Measurements from ENCODE around the gene NCK2. TPM values are rescaled to one million over a fixed set of nuclear protein-coding genes. Genes with fewer than 3 reads are reported as not detected.

NCK2 gene
- polyA plus RNA-seq, 1 of the 3 experiments (the other 2 are of a cell fraction), result 42.8 TPM

DNA sequence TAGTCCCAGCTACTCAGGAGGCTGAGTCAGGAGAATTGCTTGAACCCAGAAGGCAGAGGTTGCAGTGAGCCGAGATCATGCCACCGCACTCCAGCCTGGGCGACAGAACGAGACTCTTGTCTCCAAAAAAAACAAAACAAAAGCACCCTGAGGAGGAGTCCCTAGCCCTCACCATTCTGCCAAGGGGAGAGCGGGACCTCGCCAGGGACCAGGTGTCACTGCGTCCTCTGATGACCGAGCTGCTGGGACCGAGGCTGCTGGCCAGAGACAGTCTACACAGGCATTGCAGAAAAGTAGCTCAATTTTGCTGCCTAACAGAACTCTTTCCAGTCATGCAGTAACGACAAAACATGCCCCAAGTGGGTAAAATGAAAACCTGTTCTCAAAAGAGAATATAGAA is 18.4 kb downstream of the NCK2 start:
- Histone ChIP-seq H3K9me3 (no peaks in the 10 kb centered on the region), H3K9ac (no peak overlapping the region), H3K4me2 (no peak overlapping the region), H2AFZ (ENCODE audit: low read depth) (no peak overlapping the region), H3F3A (replicated peaks; ENCODE audit: insufficient read depth) (no peaks in the 10 kb centered on the region), H3K4me1 (ENCODE audit: control insufficient read depth in 1 of 2, insufficient read depth in 2 of 2, low read depth in 1 of 2, low read length in 1 of 2) (peaks cover 6 to 10% of the 10 kb centered on the region in 2 experiments; a peak in 3 of 4 replicates), H4K20me1 (ENCODE audit: insufficient read depth) (peaks cover 80% of the 10 kb centered on the region), H3K27ac (ENCODE audit: low read depth in 2 of 2, low read length in 1 of 2) (no peak overlapping the region), H3K79me2 (ENCODE audit: insufficient read depth) (peaks cover 81% of the 10 kb centered on the region), H3K36me3 (replicated peaks in 1 of 2; ENCODE audit: control insufficient read depth in 1 of 2, insufficient read depth in 2 of 2, low read length in 1 of 2) (peaks cover 8 to 10% of the 10 kb centered on the region in 2 experiments), H3K27me3 (ENCODE audit: insufficient read depth) (no peaks in the 10 kb centered on the region), H3K4me3 (ENCODE audit: low read depth in 2 of 2, low read length in 1 of 2) (no peak overlapping the region), H3K9me2 (no peaks in the 10 kb centered on the region)
- ChIA-PET CTCF (interaction anchor here (1.2 to 1.5 kb wide), 2 partner anchors 8 to 13 kb away, joined by 3 read pairs; no protein-coding TSS in a partner anchor), POLR2A (no interaction called here)
- DNase-seq, result no peak
- TF ChIP-seq MXI1 (IDR thresholded peaks at IDR 0.05; ENCODE audit: low read depth, low read length) (no peak), POLR2AphosphoS5 (IDR thresholded peaks at IDR 0.05; ENCODE audit: low read depth, low read length) (no peak), RFX5 (IDR thresholded peaks at IDR 0.05; ENCODE audit: low read length) (no peak), SMC3 (IDR thresholded peaks at IDR 0.05; ENCODE audit: low read depth, low read length) (no peak), ELF1 (IDR thresholded peaks at IDR 0.05) (no peak), NRF1 (IDR thresholded peaks at IDR 0.05; ENCODE audit: low read depth, low read length) (no peak), GATA2 (CRISPR knock-in tag; IDR thresholded peaks at IDR 0.05) (no peak), MEF2A (IDR thresholded peaks at IDR 0.05; ENCODE audit: borderline replicate concordance, low read depth) (no peak), NFIC (IDR thresholded peaks at IDR 0.05; ENCODE audit: borderline replicate concordance) (no peak), TAF1 (IDR thresholded peaks at IDR 0.05; ENCODE audit: borderline replicate concordance, low read depth, low read length) (no peak), FOXM1 (IDR thresholded peaks at IDR 0.05; ENCODE audit: low read depth) (no peak), EP300 (IDR thresholded peaks at IDR 0.05; ENCODE audit: borderline replicate concordance in 1 of 2, low read depth in 1 of 2, low read length in 1 of 2) (no peak), CHD2 (IDR thresholded peaks at IDR 0.05; ENCODE audit: low read length, partially characterized antibody) (no peak), MAX (IDR thresholded peaks at IDR 0.05; ENCODE audit: low read depth) (no peak), RXRA (IDR thresholded peaks at IDR 0.05; ENCODE audit: borderline replicate concordance, low read depth) (no peak)
- TF ChIP-seq, protein P1, sequence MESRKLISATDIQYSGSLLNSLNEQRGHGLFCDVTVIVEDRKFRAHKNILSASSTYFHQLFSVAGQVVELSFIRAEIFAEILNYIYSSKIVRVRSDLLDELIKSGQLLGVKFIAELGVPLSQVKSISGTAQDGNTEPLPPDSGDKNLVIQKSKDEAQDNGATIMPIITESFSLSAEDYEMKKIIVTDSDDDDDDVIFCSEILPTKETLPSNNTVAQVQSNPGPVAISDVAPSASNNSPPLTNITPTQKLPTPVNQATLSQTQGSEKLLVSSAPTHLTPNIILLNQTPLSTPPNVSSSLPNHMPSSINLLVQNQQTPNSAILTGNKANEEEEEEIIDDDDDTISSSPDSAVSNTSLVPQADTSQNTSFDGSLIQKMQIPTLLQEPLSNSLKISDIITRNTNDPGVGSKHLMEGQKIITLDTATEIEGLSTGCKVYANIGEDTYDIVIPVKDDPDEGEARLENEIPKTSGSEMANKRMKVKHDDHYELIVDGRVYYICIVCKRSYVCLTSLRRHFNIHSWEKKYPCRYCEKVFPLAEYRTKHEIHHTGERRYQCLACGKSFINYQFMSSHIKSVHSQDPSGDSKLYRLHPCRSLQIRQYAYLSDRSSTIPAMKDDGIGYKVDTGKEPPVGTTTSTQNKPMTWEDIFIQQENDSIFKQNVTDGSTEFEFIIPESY (IDR thresholded peaks at IDR 0.05; ENCODE audit: borderline replicate concordance, low read depth), result no peak
- TF ChIP-seq, protein P2, sequence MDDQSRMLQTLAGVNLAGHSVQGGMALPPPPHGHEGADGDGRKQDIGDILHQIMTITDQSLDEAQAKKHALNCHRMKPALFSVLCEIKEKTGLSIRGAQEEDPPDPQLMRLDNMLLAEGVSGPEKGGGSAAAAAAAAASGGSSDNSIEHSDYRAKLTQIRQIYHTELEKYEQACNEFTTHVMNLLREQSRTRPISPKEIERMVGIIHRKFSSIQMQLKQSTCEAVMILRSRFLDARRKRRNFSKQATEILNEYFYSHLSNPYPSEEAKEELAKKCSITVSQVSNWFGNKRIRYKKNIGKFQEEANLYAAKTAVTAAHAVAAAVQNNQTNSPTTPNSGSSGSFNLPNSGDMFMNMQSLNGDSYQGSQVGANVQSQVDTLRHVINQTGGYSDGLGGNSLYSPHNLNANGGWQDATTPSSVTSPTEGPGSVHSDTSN (IDR thresholded peaks at IDR 0.05), result no peak
- TF ChIP-seq, protein P3, sequence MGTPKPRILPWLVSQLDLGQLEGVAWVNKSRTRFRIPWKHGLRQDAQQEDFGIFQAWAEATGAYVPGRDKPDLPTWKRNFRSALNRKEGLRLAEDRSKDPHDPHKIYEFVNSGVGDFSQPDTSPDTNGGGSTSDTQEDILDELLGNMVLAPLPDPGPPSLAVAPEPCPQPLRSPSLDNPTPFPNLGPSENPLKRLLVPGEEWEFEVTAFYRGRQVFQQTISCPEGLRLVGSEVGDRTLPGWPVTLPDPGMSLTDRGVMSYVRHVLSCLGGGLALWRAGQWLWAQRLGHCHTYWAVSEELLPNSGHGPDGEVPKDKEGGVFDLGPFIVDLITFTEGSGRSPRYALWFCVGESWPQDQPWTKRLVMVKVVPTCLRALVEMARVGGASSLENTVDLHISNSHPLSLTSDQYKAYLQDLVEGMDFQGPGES (IDR thresholded peaks at IDR 0.05; ENCODE audit: low read depth, low read length), result no peak
- TF ChIP-seq, protein P4, sequence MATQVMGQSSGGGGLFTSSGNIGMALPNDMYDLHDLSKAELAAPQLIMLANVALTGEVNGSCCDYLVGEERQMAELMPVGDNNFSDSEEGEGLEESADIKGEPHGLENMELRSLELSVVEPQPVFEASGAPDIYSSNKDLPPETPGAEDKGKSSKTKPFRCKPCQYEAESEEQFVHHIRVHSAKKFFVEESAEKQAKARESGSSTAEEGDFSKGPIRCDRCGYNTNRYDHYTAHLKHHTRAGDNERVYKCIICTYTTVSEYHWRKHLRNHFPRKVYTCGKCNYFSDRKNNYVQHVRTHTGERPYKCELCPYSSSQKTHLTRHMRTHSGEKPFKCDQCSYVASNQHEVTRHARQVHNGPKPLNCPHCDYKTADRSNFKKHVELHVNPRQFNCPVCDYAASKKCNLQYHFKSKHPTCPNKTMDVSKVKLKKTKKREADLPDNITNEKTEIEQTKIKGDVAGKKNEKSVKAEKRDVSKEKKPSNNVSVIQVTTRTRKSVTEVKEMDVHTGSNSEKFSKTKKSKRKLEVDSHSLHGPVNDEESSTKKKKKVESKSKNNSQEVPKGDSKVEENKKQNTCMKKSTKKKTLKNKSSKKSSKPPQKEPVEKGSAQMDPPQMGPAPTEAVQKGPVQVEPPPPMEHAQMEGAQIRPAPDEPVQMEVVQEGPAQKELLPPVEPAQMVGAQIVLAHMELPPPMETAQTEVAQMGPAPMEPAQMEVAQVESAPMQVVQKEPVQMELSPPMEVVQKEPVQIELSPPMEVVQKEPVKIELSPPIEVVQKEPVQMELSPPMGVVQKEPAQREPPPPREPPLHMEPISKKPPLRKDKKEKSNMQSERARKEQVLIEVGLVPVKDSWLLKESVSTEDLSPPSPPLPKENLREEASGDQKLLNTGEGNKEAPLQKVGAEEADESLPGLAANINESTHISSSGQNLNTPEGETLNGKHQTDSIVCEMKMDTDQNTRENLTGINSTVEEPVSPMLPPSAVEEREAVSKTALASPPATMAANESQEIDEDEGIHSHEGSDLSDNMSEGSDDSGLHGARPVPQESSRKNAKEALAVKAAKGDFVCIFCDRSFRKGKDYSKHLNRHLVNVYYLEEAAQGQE (IDR thresholded peaks at IDR 0.05; ENCODE audit: low read depth, low read length), result no peak
- 96% methylated on average over 10 of the region's 10 CpGs for WGBS (ENCODE audit: low lambda C conversion rate)

Data from SK-N-SH (cell line).